ENCODE results near the gene PLA2G5.

PLA2G5 gene

DNA sequence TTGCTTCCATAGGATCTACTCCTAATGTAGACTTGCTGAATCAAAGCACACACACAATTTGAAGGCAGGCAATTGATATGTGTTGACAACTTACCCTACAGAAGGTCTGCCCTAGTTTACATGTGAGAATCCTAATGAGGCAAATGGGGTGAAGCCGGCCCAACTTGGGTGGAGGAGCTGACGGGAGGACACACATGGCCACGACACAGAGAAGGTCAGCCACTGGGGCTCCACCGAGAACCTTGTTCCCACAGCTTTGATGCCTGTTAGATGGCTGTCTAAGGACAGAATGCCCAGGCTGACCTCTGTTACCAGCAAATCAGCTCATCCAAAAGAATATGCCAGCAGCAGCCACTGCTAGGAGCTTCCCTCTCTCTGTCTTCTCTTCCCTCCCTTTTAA lies 50.8 kb downstream of the PLA2G5 start:
- H3K4me3 ChIP-seq (ENCODE audit: low read depth in 1 of 2, low read length in 1 of 2) = no peak overlapping the region
- no peaks in the 10 kb centered on the region for H3K9me3 ChIP-seq
- TF ChIP-seq CTCF (IDR thresholded peaks at IDR 0.05) = no peak

GRCh38 chr1:20123722-20124455 lies 53.9 kb downstream of the PLA2G5 start:
- H3K9me3 ChIP-seq = no peaks in the 10 kb centered on the region
- H3K4me3 ChIP-seq (ENCODE audit: low read depth in 1 of 2, low read length in 1 of 2) = no peak overlapping the region
- no peaks in the 10 kb centered on the region for H3K4me1 ChIP-seq (ENCODE audit: control insufficient read depth in 1 of 2, insufficient read depth in 1 of 2, low read depth in 1 of 2, low read length in 1 of 2)
- no peak overlapping the region for H3K27ac ChIP-seq
- TF ChIP-seq CTCF (IDR thresholded peaks at IDR 0.05) = no peak
- no peaks in the 10 kb centered on the region for H3K36me3 ChIP-seq
- H3K27me3 ChIP-seq = peaks cover 29% of the 10 kb centered on the region

More for the DNA sequence above, 50.8 kb downstream of the PLA2G5 start:
- Histone ChIP-seq H3K4me1 (ENCODE audit: control insufficient read depth in 1 of 2, insufficient read depth in 1 of 2, low read depth in 1 of 2, low read length in 1 of 2) (no peaks in the 10 kb centered on the region), H3K36me3 (no peaks in the 10 kb centered on the region), H3K27me3 (peaks cover 30% of the 10 kb centered on the region), H3K27ac (no peak overlapping the region)

DNA sequence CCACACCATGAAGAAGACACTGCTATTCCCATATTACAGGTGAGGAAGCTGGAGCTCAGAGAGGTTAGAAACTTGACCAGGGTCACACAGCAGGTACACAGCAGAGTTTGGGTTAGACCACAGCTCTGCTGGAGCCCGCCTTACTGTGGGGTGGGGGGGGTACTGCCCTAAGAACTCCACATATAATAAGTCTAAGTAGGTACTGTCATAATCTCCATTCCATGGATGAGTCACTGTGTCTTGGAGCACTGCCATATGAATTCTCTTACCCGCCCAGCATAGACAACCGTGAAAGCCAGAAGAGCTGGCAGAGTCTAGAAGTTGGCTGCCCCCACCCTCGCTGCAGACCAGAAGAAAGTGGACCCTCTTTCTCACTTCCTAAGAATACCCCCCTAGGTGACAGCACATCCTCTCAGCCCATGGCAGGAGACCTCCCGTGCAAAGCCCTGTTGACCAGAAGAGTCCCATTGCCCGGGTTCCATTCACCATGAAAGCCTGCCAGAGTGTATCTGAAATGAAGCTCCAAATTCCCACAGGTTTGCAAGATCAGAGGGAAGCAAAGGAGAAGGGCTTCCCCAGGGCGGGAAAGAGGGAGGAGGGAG lies 54.6 kb downstream of the PLA2G5 start:
- TF ChIP-seq CTCF (IDR thresholded peaks at IDR 0.05) = no peak

GRCh38 chr1:20125100-20125499 lies 55.1 kb downstream of the PLA2G5 start:
- Histone ChIP-seq H3K27ac (no peak overlapping the region), H3K4me1 (ENCODE audit: control insufficient read depth in 1 of 2, insufficient read depth in 1 of 2, low read depth in 1 of 2, low read length in 1 of 2) (no peaks in the 10 kb centered on the region), H3K4me3 (ENCODE audit: low read depth in 1 of 2, low read length in 1 of 2) (no peak overlapping the region), H3K9me3 (no peaks in the 10 kb centered on the region), H3K27me3 (peaks cover 25% of the 10 kb centered on the region), H3K36me3 (no peaks in the 10 kb centered on the region)
- no peak for TF ChIP-seq CTCF (IDR thresholded peaks at IDR 0.05)

More for the DNA sequence above, 54.6 kb downstream of the PLA2G5 start:
- H3K9me3 ChIP-seq = no peaks in the 10 kb centered on the region
- H3K36me3 ChIP-seq = no peaks in the 10 kb centered on the region
- peaks cover 25% of the 10 kb centered on the region for H3K27me3 ChIP-seq
- no peak overlapping the region for H3K27ac ChIP-seq
- no peak overlapping the region for H3K4me3 ChIP-seq (ENCODE audit: low read depth in 1 of 2, low read length in 1 of 2)
- no peaks in the 10 kb centered on the region for H3K4me1 ChIP-seq (ENCODE audit: control insufficient read depth in 1 of 2, insufficient read depth in 1 of 2, low read depth in 1 of 2, low read length in 1 of 2)

- Histone ChIP-seq H3K27me3 (peaks cover 23% of the 10 kb centered on the region), H3K27ac (no peak overlapping the region), H3K4me1 (ENCODE audit: control insufficient read depth in 1 of 2, insufficient read depth in 1 of 2, low read depth in 1 of 2, low read length in 1 of 2) (no peaks in the 10 kb centered on the region), H3K4me3 (ENCODE audit: low read depth in 1 of 2, low read length in 1 of 2) (no peak overlapping the region), H3K36me3 (no peaks in the 10 kb centered on the region), H3K9me3 (no peaks in the 10 kb centered on the region)
- TF ChIP-seq CTCF (IDR thresholded peaks at IDR 0.05) = no peak
Observed at GRCh38 chr1:20126041-20126805, 56.2 kb downstream of the PLA2G5 start.

Measured in neutrophil (primary cell).